A549 (cell line): ENCODE measurements around the gene DTX1. TPM values are rescaled to one million over a fixed set of nuclear protein-coding genes. Genes with fewer than 3 reads are reported as not detected.

Experiments
- ATAC-seq, 2 experiments: fragments of 200-7000 bp in 1 of 2; fragments of >200 bp in 1 of 2; cut with Nextera tagmentation in 1 of 2; cut with Tn5 transposase in 1 of 2; 3 replicates each; pipeline versions ENCODE4 v1.8.0 to v1.9.1; 2018 to 2020; ENCODE audit warnings: mild to moderate bottlenecking in 1 of 2, moderate library complexity in 1 of 2
- CTCF ChIA-PET: fragments of 300-600 bp; sonication (Branson Sonifier 250); formaldehyde crosslinking; extraction: SDS; loops from one replicate; lab custom pipeline; 2021; ENCODE audit warnings: antibody characterized with exemption, inconsistent platforms; lab: Yijun Ruan, JAX
- POLR2A ChIA-PET: fragments of 350-600 bp; formaldehyde crosslinking; extraction: SDS; loops from one replicate; lab custom pipeline; 2021; ENCODE audit warnings: antibody characterized with exemption, inconsistent platforms; lab: Yijun Ruan, JAX
- DNase-seq, 2 experiments: peaks; one replicate each; pipeline versions ENCODE4 v3.0.0 to v3.0.0-alpha.2; 2011 to 2016; ENCODE audit warnings: low read depth in 1 of 2, low spot score in 1 of 2
- FAIRE-seq: peaks from 2 replicates; lab custom pipeline; 2011; peaks lifted over from hg19 to GRCh38; lab: Jason Lieb, UNC
- H3K27ac ChIP-seq, 2 experiments: fragments of >200 bp; sonication (Bioruptor Twin); formaldehyde crosslinking; 3 replicates each; pipeline ENCODE4 v1.5.1; 2016 to 2017
- H3K4me1 ChIP-seq: fragments of >200 bp; sonication (Bioruptor Twin); formaldehyde crosslinking; 3 replicates; pipeline ENCODE4 v1.6.1; 2016
- H3K4me2 ChIP-seq: fragments of >200 bp; sonication (Bioruptor Twin); formaldehyde crosslinking; 3 replicates; pipeline ENCODE4 v1.6.1; 2016
- H3K4me3 ChIP-seq: fragments of >200 bp; sonication (Bioruptor Twin); formaldehyde crosslinking; 3 replicates; pipeline ENCODE4 v1.5.1; 2016
- H3K9me3 ChIP-seq: fragments of >200 bp; sonication (Bioruptor Twin); formaldehyde crosslinking; 3 replicates; pipeline ENCODE4 v1.6.1; 2016
- BCL3 ChIP-seq: fragments of >200 bp; sonication (Bioruptor Twin); formaldehyde crosslinking; IDR thresholded peaks from 3 replicates; pipeline ENCODE4 v1.6.1; 2016
- BHLHE40 ChIP-seq: IDR thresholded peaks from 2 replicates; pipeline ENCODE4 v1.6.1; 2012; ENCODE audit warnings: low read depth, low read length, inconsistent platforms
- CBX2 ChIP-seq: fragments of 200-600 bp; sonication (generic); IDR thresholded peaks from 2 replicates; pipeline ENCODE4 v1.6.1; 2016; ENCODE audit warnings: low read depth, mild to moderate bottlenecking, borderline replicate concordance
- CEBPB ChIP-seq, 2 experiments: fragments of >200 bp in 1 of 2; sonication (Bioruptor Twin) in 1 of 2; formaldehyde crosslinking in 1 of 2; IDR thresholded peaks; 2 replicates each; pipeline ENCODE4 v1.6.1; 2012 to 2016
- CHD2 ChIP-seq: fragments of 150-350 bp; IDR thresholded peaks from 2 replicates; pipeline ENCODE4 v1.6.1; 2014; ENCODE audit warnings: low read length; ENCODE audit not compliant: partially characterized antibody
- CHD4 ChIP-seq: fragments of 200-600 bp; sonication (generic); IDR thresholded peaks from 2 replicates; pipeline ENCODE4 v1.6.1; 2016; ENCODE audit warnings: antibody characterized with exemption, mild to moderate bottlenecking, borderline replicate concordance
- FOSB ChIP-seq: fragments of 250-450 bp; sonication (Bioruptor Pico); IDR thresholded peaks from 2 replicates; pipeline ENCODE4 v1.5.0; 2020; ENCODE audit warnings: mild to moderate bottlenecking, moderate library complexity
- KDM1A ChIP-seq: fragments of 200-600 bp; sonication (generic); IDR thresholded peaks from 2 replicates; pipeline ENCODE4 v1.6.1; 2016; ENCODE audit warnings: low read depth, mild to moderate bottlenecking
- MAZ ChIP-seq: fragments of 150-350 bp; IDR thresholded peaks from 2 replicates; pipeline ENCODE4 v1.6.1; 2014; ENCODE audit warnings: antibody characterized with exemption, low read depth, low read length, borderline replicate concordance
- NR3C1 ChIP-seq: fragments of >200 bp; sonication (Bioruptor Twin); formaldehyde crosslinking; IDR thresholded peaks from 3 replicates; pipeline ENCODE4 v1.6.1; 2017
- PBX3 ChIP-seq: IDR thresholded peaks from 2 replicates; pipeline ENCODE4 v1.6.1; 2012
- POLR2A ChIP-seq: IDR thresholded peaks from 2 replicates; pipeline ENCODE4 v1.6.1; 2012; ENCODE audit warnings: mild to moderate bottlenecking, low read length
- RARB ChIP-seq: fragments of 250-450 bp; sonication (Bioruptor Pico); IDR thresholded peaks from 2 replicates; pipeline ENCODE4 v1.8.0; 2021; ENCODE audit warnings: mild to moderate bottlenecking, moderate library complexity
- RCOR1 ChIP-seq: fragments of 150-350 bp; IDR thresholded peaks from 2 replicates; pipeline ENCODE4 v1.6.1; 2014; ENCODE audit warnings: antibody characterized with exemption, low read length, low read depth
- RNF2 ChIP-seq: fragments of 200-600 bp; sonication (generic); IDR thresholded peaks from 2 replicates; pipeline ENCODE4 v1.6.1; 2016; ENCODE audit warnings: low read depth, mild to moderate bottlenecking, antibody characterized with exemption, moderate library complexity, borderline replicate concordance
- SREBF2 ChIP-seq: fragments of 450-650 bp; IDR thresholded peaks from 2 replicates; pipeline ENCODE4 v1.6.1; 2014; ENCODE audit warnings: mild to moderate bottlenecking, moderate library complexity
- TP53 ChIP-seq: fragments of 250-450 bp; sonication (Bioruptor Pico); IDR thresholded peaks from 2 replicates; pipeline ENCODE4 v1.5.0; 2021; ENCODE audit warnings: mild to moderate bottlenecking, moderate library complexity
- ZC3H11A ChIP-seq: fragments of 450-650 bp; IDR thresholded peaks from 2 replicates; pipeline ENCODE4 v1.6.1; 2014; ENCODE audit warnings: antibody characterized with exemption, mild to moderate bottlenecking
- ZNF302 ChIP-seq: fragments of 250-450 bp; sonication (Bioruptor Pico); IDR thresholded peaks from 2 replicates; pipeline ENCODE4 v1.9.0; 2021; ENCODE audit warnings: inconsistent platforms, mild to moderate bottlenecking, moderate library complexity
- ZSCAN20 ChIP-seq: fragments of 250-450 bp; sonication (Bioruptor Pico); IDR thresholded peaks from 2 replicates; pipeline ENCODE4 v1.8.0; 2022; ENCODE audit warnings: mild to moderate bottlenecking, moderate library complexity
- WGBS: methylation state at CpG from one replicate; pipeline ENCODE4 v1.1.6; 2017; ENCODE audit errors: missing lambda C conversion rate; 5-methylcytosine and 5-hydroxymethylcytosine counted together
- polyA plus RNA-seq, 4 experiments: library from polyadenylated mRNA; depleted of rRNA in 3 of 4; stranded (reverse); fragments of >200 nt; fragmentation: RNase III in 1 of 4; extraction: RNeasy Plus Mini Kit Qiagen cat#74134 plus additional on column Dnase treatment in 1 of 4; gene quantifications; 2 replicates in 3 of 4; 3 replicates in 1 of 4; pipeline ENCODE4 v1.2.3, GENCODE V29; 2011 to 2017

The DTX1 gene
- polyA plus RNA-seq, 2 of the 4 experiments (the other 2 are of a cell fraction): 0.28 to 0.37 TPM

GRCh38 chr12:113081873-113082272 is 25.3 kb downstream of the DTX1 start (continued):
- TF ChIP-seq ZC3H11A: no peak
- no peak for TF ChIP-seq FOSB
- no peak for TF ChIP-seq CBX2
- TF ChIP-seq, all 56 proteins: peak for 0

GRCh38 chr12:113082486-113083148 is 26.1 kb downstream of the DTX1 start:
- no peaks in the 10 kb centered on the region for H3K9me3 ChIP-seq
- no peak overlapping the region for H3K4me2 ChIP-seq
- no peak overlapping the region for H3K27ac ChIP-seq
- CTCF ChIA-PET: interaction anchor here (0.6 to 1.7 kb wide), 5 partner anchors 10 to 246 kb away, joined by 3 to 7 read pairs (median 3); no protein-coding TSS in a partner anchor
- POLR2A ChIA-PET: no interaction called here
- no peak overlapping the region for H3K4me3 ChIP-seq
- no peak for FAIRE-seq
- no peaks in the 10 kb centered on the region for H3K4me1 ChIP-seq
- no peak for ATAC-seq
- 67% methylated on average over 9 of the region's 9 CpGs for WGBS
- TF ChIP-seq CEBPB (IDR thresholded peaks at IDR 0.05) (0 out of 4 replicates have a peak, but pooled peaks of 1 of the 2 experiments have one; percentile 8), POLR2A (no peak)
- DNase-seq: no peak

- Histone ChIP-seq H3K4me3 (no peak overlapping the region), H3K9me3 (no peaks in the 10 kb centered on the region), H3K4me2 (no peak overlapping the region), H3K4me1 (no peaks in the 10 kb centered on the region), H3K27ac (no peak overlapping the region)
- DNase-seq: no peak
- POLR2A ChIA-PET: no interaction called here
- CTCF ChIA-PET: interaction anchor here (0.6 to 2.3 kb wide), 5 partner anchors 9 to 91 kb away, joined by 3 to 14 read pairs (median 5); no protein-coding TSS in a partner anchor
- 81% methylated on average over 9 of the region's 11 CpGs for WGBS
- no peak for TF ChIP-seq ZSCAN20 (CRISPR knock-in tag)
- TF ChIP-seq ZNF302 (CRISPR knock-in tag): no peak
- no peak for TF ChIP-seq SREBF2
- no peak for TF ChIP-seq RARB (CRISPR knock-in tag)
- no peak for FAIRE-seq
- ATAC-seq: no peak
Observed at GRCh38 chr12:113083863-113084435, 27.4 kb downstream of the DTX1 start.

GRCh38 chr12:113086249-113087164 is 30.0 kb downstream of the DTX1 start:
- no peaks in the 10 kb centered on the region for H3K9me3 ChIP-seq
- no peak overlapping the region for H3K4me3 ChIP-seq
- no peak overlapping the region for H3K4me2 ChIP-seq
- H3K4me1 ChIP-seq: no peaks in the 10 kb centered on the region
- no peak for ATAC-seq
- ChIA-PET CTCF (interaction anchor here (0.9 to 1.9 kb wide), 3 partner anchors 8 to 38 kb away, joined by 4 to 7 read pairs (median 5); no protein-coding TSS in a partner anchor), POLR2A (no interaction called here)
- DNase-seq: no peak
- TF ChIP-seq KDM1A (no peak), TP53 (no peak), NR3C1 (no peak), MAZ (no peak)
- H3K27ac ChIP-seq: no peak overlapping the region
- 51% methylated on average over 14 of the region's 17 CpGs for WGBS
- no peak for FAIRE-seq

- Histone ChIP-seq H3K27ac (no peak overlapping the region), H3K4me2 (no peak overlapping the region)
- ATAC-seq: no peak
- TF ChIP-seq RCOR1: no peak
- no peak for TF ChIP-seq RARB (CRISPR knock-in tag)
- no peak for TF ChIP-seq ZNF302 (CRISPR knock-in tag)
- TF ChIP-seq CBX2: no peak
- TF ChIP-seq CHD4: no peak
- no peak for TF ChIP-seq BCL3
- TF ChIP-seq BHLHE40: no peak
- TF ChIP-seq KDM1A: no peak
- TF ChIP-seq PBX3: no peak
- TF ChIP-seq RNF2: no peak
- TF ChIP-seq CHD2: no peak
- TF ChIP-seq, all 56 proteins: peak for 0
- H3K4me1 ChIP-seq: no peaks in the 10 kb centered on the region
- CTCF ChIA-PET: interaction anchor here (0.9 to 1.9 kb wide), 3 partner anchors 8 to 39 kb away, joined by 4 to 7 read pairs (median 5); no protein-coding TSS in a partner anchor
- no peak overlapping the region for H3K4me3 ChIP-seq
- WGBS: 74% methylated on average over 5 of the region's 5 CpGs
- DNase-seq: no peak
- POLR2A ChIA-PET: no interaction called here
- FAIRE-seq: no peak
- no peaks in the 10 kb centered on the region for H3K9me3 ChIP-seq
Observed at GRCh38 chr12:113087193-113087592, 30.7 kb downstream of the DTX1 start.
